Testis (tissue), 2 donors: ENCODE results near the gene RPL7L1.

Experiments used
- CTCF ChIP-seq, 3 experiments: fragments of 450-650 bp in 2 of 3; fragments of 200-600 bp in 1 of 3; sonication (generic) in 1 of 3; IDR thresholded peaks; one replicate each; pipeline ENCODE4 v1.5.1; 2016 to 2019; ENCODE audit warnings: antibody characterized with exemption in 3 of 3, mild to moderate bottlenecking in 2 of 3, moderate library complexity in 1 of 3
- POLR2A ChIP-seq: fragments of 450-650 bp; IDR thresholded peaks from one replicate; pipeline ENCODE4 v1.6.1; 2017; ENCODE audit warnings: antibody characterized with exemption, mild to moderate bottlenecking, moderate library complexity

GRCh38 chr6:42923666-42924065 is 44.2 kb downstream of the RPL7L1 start:
- TF ChIP-seq CTCF (IDR thresholded peaks at IDR 0.05) (no peak), POLR2A (no peak)
